H1 (cell line): ENCODE measurements around the gene AGPAT2. TPM values are rescaled to one million over a fixed set of nuclear protein-coding genes. Genes with fewer than 3 reads are reported as not detected.

ENCODE experiments used
- CTCF ChIA-PET: fragments of 300-600 bp; sonication (Branson Sonifier 250); formaldehyde crosslinking; loops from one replicate; lab custom pipeline; 2021; ENCODE audit not compliant: partially characterized antibody; lab: Charles Lee
- POLR2A ChIA-PET: fragments of 300-600 bp; sonication (Branson Sonifier 250); formaldehyde crosslinking; loops from one replicate; lab custom pipeline; 2021; ENCODE audit warnings: inconsistent platforms; ENCODE audit not compliant: partially characterized antibody; lab: Charles Lee
- DNase-seq, 2 experiments: peaks; one replicate each; pipeline versions ENCODE4 v3.0.0 to v3.0.0-alpha.2; 2010 to 2022; ENCODE audit warnings: low spot score in 2 of 2, low read depth in 1 of 2, mixed read lengths in 1 of 2
- FAIRE-seq: peaks from 2 replicates; lab custom pipeline; 2011; peaks lifted over from hg19 to GRCh38; lab: Jason Lieb, UNC
- H2AFZ ChIP-seq: 2 replicates; pipeline ENCODE4 v1.8.1; 2012; ENCODE audit warnings: low read length, inconsistent platforms
- H2AK5ac ChIP-seq: 2 replicates; pipeline ENCODE4 v1.6.1; 2013; ENCODE audit warnings: low read depth, low read length
- H2BK120ac ChIP-seq: replicated peaks from 2 replicates; pipeline ENCODE3; 2013; ENCODE audit warnings: low read depth, low read length, inconsistent platforms
- H2BK12ac ChIP-seq: 2 replicates; pipeline ENCODE4 v1.6.1; 2013; ENCODE audit warnings: low read depth, low read length
- H2BK15ac ChIP-seq: 2 replicates; pipeline ENCODE4 v1.6.1; 2013; ENCODE audit warnings: low read length
- H2BK20ac ChIP-seq: 2 replicates; pipeline ENCODE4 v1.6.1; 2013; ENCODE audit warnings: low read length
- H2BK5ac ChIP-seq: 2 replicates; pipeline ENCODE4 v1.6.1; 2013; ENCODE audit warnings: low read depth, low read length
- H3K14ac ChIP-seq: 2 replicates; pipeline ENCODE4 v1.6.1; 2013; ENCODE audit warnings: inconsistent platforms; ENCODE audit not compliant: insufficient read length
- H3K18ac ChIP-seq: 2 replicates; pipeline ENCODE4 v1.6.1; 2013; ENCODE audit warnings: low read length; ENCODE audit errors: extremely low read depth
- H3K23ac ChIP-seq: 2 replicates; pipeline ENCODE4 v1.6.1; 2013; ENCODE audit warnings: inconsistent platforms; ENCODE audit not compliant: insufficient read length
- H3K23me2 ChIP-seq: 2 replicates; pipeline ENCODE4 v1.6.1; 2013; ENCODE audit warnings: low read depth, low read length
- H3K27ac ChIP-seq: 2 replicates; pipeline ENCODE4 v1.6.1; 2011; ENCODE audit warnings: low read depth, low read length, inconsistent platforms
- H3K27me3 ChIP-seq, 4 experiments: replicated peaks in 1 of 4; 1 replicate in 1 of 4; 2 replicates in 3 of 4; pipeline versions ENCODE4 v1.6.1 to v1.8.1; 2011 to 2013; ENCODE audit warnings: low read length in 3 of 4, mild to moderate bottlenecking in 3 of 4, inconsistent platforms in 2 of 4, mixed read lengths in 2 of 4, moderate library complexity in 1 of 4; ENCODE audit not compliant: control insufficient read depth in 3 of 4, insufficient read depth in 3 of 4; ENCODE audit errors: extremely low read depth in 1 of 4
- H3K36me3 ChIP-seq, 4 experiments: 2 replicates each; pipeline versions ENCODE4 v1.6.1 to v1.8.1; 2011 to 2013; ENCODE audit warnings: mild to moderate bottlenecking in 4 of 4, low read length in 3 of 4, moderate library complexity in 2 of 4, control low read depth in 1 of 4, inconsistent platforms in 1 of 4; ENCODE audit not compliant: insufficient read depth in 4 of 4, control insufficient read depth in 2 of 4
- H3K4ac ChIP-seq: replicated peaks from 2 replicates; pipeline ENCODE3; 2013; ENCODE audit warnings: low read length, low read depth, mixed read lengths, inconsistent platforms; ENCODE audit not compliant: insufficient read length
- H3K4me1 ChIP-seq, 4 experiments: replicated peaks in 1 of 4; 1 replicate in 1 of 4; 2 replicates in 3 of 4; pipeline versions ENCODE4 v1.6.1 to v1.8.1; 2011 to 2013; ENCODE audit warnings: low read length in 3 of 4, inconsistent platforms in 2 of 4, mixed read lengths in 1 of 4; ENCODE audit not compliant: insufficient read depth in 4 of 4, control insufficient read depth in 3 of 4
- H3K4me2 ChIP-seq, 2 experiments: 2 replicates each; pipeline versions ENCODE4 v1.6.1 to v1.8.1; 2011 to 2013; ENCODE audit warnings: low read depth in 2 of 2, low read length in 2 of 2, control low read depth in 1 of 2, inconsistent platforms in 1 of 2, mild to moderate bottlenecking in 1 of 2; ENCODE audit not compliant: insufficient read depth in 1 of 2
- H3K4me3 ChIP-seq, 4 experiments: fragments of 200-600, 300-600 bp in 1 of 4; sonication (generic), shearing (Covaris generic), sonication (Bioruptor Twin) in 1 of 4; 2 replicates each; pipeline versions ENCODE4 v1.5.1 to v1.8.1; 2011 to 2016; ENCODE audit warnings: low read length in 4 of 4, low read depth in 3 of 4, control low read depth in 2 of 4, inconsistent platforms in 2 of 4, mild to moderate bottlenecking in 2 of 4, mixed read lengths in 1 of 4, moderate library complexity in 1 of 4; ENCODE audit not compliant: insufficient read depth in 2 of 4; ENCODE audit errors: extremely low read depth in 1 of 4
- H3K56ac ChIP-seq: replicated peaks from 2 replicates; pipeline ENCODE3; 2013; ENCODE audit warnings: low read depth, mild to moderate bottlenecking, mixed read lengths, low read length, inconsistent platforms; ENCODE audit not compliant: insufficient read length
- H3K79me1 ChIP-seq: 2 replicates; pipeline ENCODE4 v1.6.1; 2013; ENCODE audit warnings: low read depth, low read length, control low read depth
- H3K79me2 ChIP-seq, 2 experiments: 2 replicates each; pipeline versions ENCODE4 v1.6.1 to v1.8.1; 2012 to 2013; ENCODE audit warnings: low read length in 2 of 2, mild to moderate bottlenecking in 2 of 2, inconsistent platforms in 1 of 2; ENCODE audit not compliant: insufficient read depth in 2 of 2, control insufficient read depth in 1 of 2
- H3K9ac ChIP-seq, 4 experiments: replicated peaks in 1 of 4; 1 replicate in 1 of 4; 2 replicates in 3 of 4; pipeline versions ENCODE4 v1.6.1 to v1.8.1; 2011 to 2013; ENCODE audit warnings: low read depth in 3 of 4, low read length in 3 of 4, control low read depth in 2 of 4, mild to moderate bottlenecking in 2 of 4, moderate library complexity in 2 of 4, inconsistent platforms in 1 of 4; ENCODE audit errors: extremely low read depth in 1 of 4
- H3K9me3 ChIP-seq, 2 experiments: 2 replicates each; pipeline versions ENCODE4 v1.6.1 to v1.8.1; 2012 to 2013; ENCODE audit warnings: mild to moderate bottlenecking in 2 of 2, moderate library complexity in 2 of 2, control low read depth in 1 of 2, inconsistent platforms in 1 of 2, low read depth in 1 of 2, low read length in 1 of 2, mixed read lengths in 1 of 2; ENCODE audit not compliant: insufficient read depth in 2 of 2
- H4K20me1 ChIP-seq, 2 experiments: replicated peaks in 1 of 2; 2 replicates each; pipeline versions ENCODE3 to v1.8.1; 2011 to 2013; ENCODE audit warnings: inconsistent platforms in 2 of 2, low read length in 2 of 2, mild to moderate bottlenecking in 1 of 2; ENCODE audit not compliant: insufficient read depth in 2 of 2, control insufficient read depth in 1 of 2
- H4K5ac ChIP-seq: 2 replicates; pipeline ENCODE4 v1.6.1; 2013; ENCODE audit warnings: low read length, low read depth, mixed read lengths, inconsistent platforms; ENCODE audit not compliant: insufficient read length
- H4K8ac ChIP-seq: 2 replicates; pipeline ENCODE4 v1.8.0; 2013; ENCODE audit warnings: mild to moderate bottlenecking, moderate library complexity, low read length, inconsistent platforms; ENCODE audit not compliant: insufficient read depth; ENCODE audit errors: extremely low read depth
- H4K91ac ChIP-seq: replicated peaks from 2 replicates; pipeline ENCODE3; 2013; ENCODE audit warnings: low read length, mixed read lengths, inconsistent platforms; ENCODE audit not compliant: insufficient read length
- BCL11A ChIP-seq, 2 experiments: IDR thresholded peaks; one replicate each; pipeline ENCODE4 v1.6.1; 2011; ENCODE audit warnings: low read depth in 2 of 2, low read length in 2 of 2, mild to moderate bottlenecking in 2 of 2
- GABPA ChIP-seq: IDR thresholded peaks from 2 replicates; pipeline ENCODE4 v1.6.1; 2011; ENCODE audit warnings: mild to moderate bottlenecking, low read length, moderate library complexity, borderline replicate concordance; ENCODE audit not compliant: insufficient read depth
- JUN ChIP-seq: IDR thresholded peaks from 2 replicates; pipeline ENCODE4 v1.6.1; 2011; ENCODE audit warnings: low read depth, mild to moderate bottlenecking, improper control_type of control experiment, low read length
- KDM1A ChIP-seq: fragments of 200-600, 300-600 bp; sonication (generic); IDR thresholded peaks from 2 replicates; pipeline ENCODE4 v1.7.1; 2016; ENCODE audit warnings: mild to moderate bottlenecking, low read length, borderline replicate concordance
- MAFK ChIP-seq: IDR thresholded peaks from 2 replicates; pipeline ENCODE4 v1.6.1; 2012; ENCODE audit warnings: low read depth, mild to moderate bottlenecking, improper control_type of control experiment, low read length
- RFX5 ChIP-seq: IDR thresholded peaks from 2 replicates; pipeline ENCODE4 v1.6.1; 2011; ENCODE audit warnings: low read depth, low read length, improper control_type of control experiment, borderline replicate concordance
- SIRT6 ChIP-seq: IDR thresholded peaks from one replicate; pipeline ENCODE4 v1.7.1; 2012; ENCODE audit warnings: low read length, inconsistent platforms
- SP1 ChIP-seq: IDR thresholded peaks from 2 replicates; pipeline ENCODE4 v1.6.1; 2011; ENCODE audit warnings: low read depth, low read length
- TEAD4 ChIP-seq: IDR thresholded peaks from 2 replicates; pipeline ENCODE4 v1.6.1; 2012; ENCODE audit warnings: low read depth, low read length, inconsistent platforms, mixed read lengths
- WGBS, 2 experiments: shearing (Covaris generic) in 1 of 2; methylation state at CpG; one replicate each; pipeline versions ENCODE4 v1.1.6 to v1.1.7; 2013 to 2015; ENCODE audit warnings: low lambda C conversion rate in 2 of 2, mixed read lengths in 2 of 2, inconsistent platforms in 1 of 2, low coverage in 1 of 2, missing lambda C conversion rate in 1 of 2; ENCODE audit not compliant: insufficient replicate concordance in 2 of 2, insufficient coverage in 1 of 2, insufficient read length in 1 of 2; ENCODE audit errors: extremely low coverage in 1 of 2, missing lambda C conversion rate in 1 of 2; 5-methylcytosine and 5-hydroxymethylcytosine counted together
- polyA plus RNA-seq, 7 experiments: library from polyadenylated mRNA; depleted of rRNA in 3 of 7; stranded (reverse) in 5 of 7; unstranded in 2 of 7; fragments of >200 nt in 5 of 7; fragments of 200-250 nt in 2 of 7; gene quantifications; 1 replicate in 5 of 7; 2 replicates in 1 of 7; 4 replicates in 1 of 7; pipeline versions ENCODE4 v1.2.1 to v1.2.3, GENCODE V29; 2011 to 2013; ENCODE audit warnings: missing spikeins in 2 of 7, mixed read lengths in 2 of 7
- total RNA-seq: library from RNA; stranded (reverse); fragmentation: NEBNext Ultra II Directional; extraction: Animal tissue kit (Norgen Biotek cat#: 25700); gene quantifications from 2 replicates; pipeline ENCODE4 v1.2.1, GENCODE V29; 2021

The AGPAT2 gene
- total and polyA plus RNA-seq, 2 of the 8 experiments (the other 6 are each of a cell fraction or from before 2014, with no cell fraction given): 31.6 to 37.6 TPM

DNA sequence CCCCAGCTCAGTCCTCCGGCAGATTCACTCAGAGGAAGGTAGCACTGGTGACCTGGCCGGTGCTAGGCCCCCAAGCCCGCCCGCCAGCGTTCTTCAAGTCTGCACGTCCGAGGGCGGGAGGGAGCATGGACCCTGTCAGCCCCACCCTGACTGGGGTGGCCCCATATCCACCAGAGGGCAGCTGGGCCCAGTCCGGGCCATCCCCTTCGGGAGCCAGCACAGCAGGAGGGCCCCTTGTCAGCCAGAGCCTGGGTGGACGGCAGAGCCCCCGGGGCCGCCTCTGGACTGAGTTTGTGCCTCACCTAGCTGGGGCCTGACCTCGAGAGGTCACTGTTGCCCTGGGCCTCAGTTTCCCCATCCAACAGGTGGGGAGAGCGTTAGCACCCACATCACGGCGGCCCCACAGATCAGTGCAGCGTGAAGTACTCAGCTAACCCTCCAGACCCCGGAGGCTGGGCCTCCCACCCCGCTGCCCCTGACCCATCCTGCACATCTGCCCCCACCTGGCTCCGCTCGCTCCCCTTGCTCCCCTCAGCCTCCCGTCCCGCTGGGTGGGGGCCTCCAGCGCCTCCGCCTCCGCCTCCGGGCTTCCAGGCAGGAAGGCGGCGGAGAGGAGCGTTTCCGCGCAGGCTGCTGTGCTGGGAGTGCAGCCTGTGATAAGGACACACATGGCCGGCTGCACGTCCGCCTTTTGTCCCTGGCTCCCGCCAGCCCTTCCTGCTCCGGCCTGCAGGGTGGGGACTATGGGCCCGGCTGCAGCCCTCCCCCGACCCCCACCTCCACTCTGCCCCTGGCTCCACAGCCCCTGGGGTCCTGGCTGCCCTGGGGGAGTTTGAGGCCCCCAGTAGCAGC lies 41.1 kb downstream of the AGPAT2 start:
- H2BK20ac ChIP-seq: no peak overlapping the region
- no peak overlapping the region for H2BK5ac ChIP-seq
- H3K4me1 ChIP-seq: peaks cover 0 to 10% (median 3%) of the 10 kb centered on the region in 4 experiments; a peak in 4 of 7 replicates
- no peak overlapping the region for H3K56ac ChIP-seq
- FAIRE-seq (no peak), DNase-seq (peak in 1 of 2 experiments; percentile 48)
- ChIA-PET CTCF (interaction anchor here (0.6 to 16.1 kb wide), 20 partner anchors 12 to 302 kb away, joined by 3 to 237 read pairs (median 4); no protein-coding TSS in a partner anchor), POLR2A (interaction anchor here (1.1 kb wide), 1 partner anchor 207 kb away, joined by 3 read pairs; no protein-coding TSS in a partner anchor)
- H2BK15ac ChIP-seq: no peak overlapping the region
- H3K9ac ChIP-seq: no peak overlapping the region
- H2BK12ac ChIP-seq: no peak overlapping the region
- no peak overlapping the region for H3K27ac ChIP-seq
- no peak overlapping the region for H2BK120ac ChIP-seq
- H3K9me3 ChIP-seq: no peaks in the 10 kb centered on the region
- H3K79me2 ChIP-seq: no peaks in the 10 kb centered on the region
- H3K23ac ChIP-seq: no peak overlapping the region
- no peaks in the 10 kb centered on the region for H3K23me2 ChIP-seq
- no peak overlapping the region for H4K5ac ChIP-seq
- no peak overlapping the region for H3K4me2 ChIP-seq
- H4K8ac ChIP-seq: peak overlapping the region; percentile 71
- H3K36me3 ChIP-seq: no peaks in the 10 kb centered on the region
- H4K91ac ChIP-seq: peak overlapping the region; percentile 40
- WGBS, 2 experiments: 92% methylated on average over 25 of the region's 40 CpGs; no CpG with 5 or more reads in 1 of the 2 experiments
- no peak overlapping the region for H2AK5ac ChIP-seq
- no peaks in the 10 kb centered on the region for H4K20me1 ChIP-seq
- no peak overlapping the region for H3K4ac ChIP-seq
- H3K18ac ChIP-seq: no peak overlapping the region
- H3K14ac ChIP-seq: no peak overlapping the region
- TF ChIP-seq KDM1A (no peak), TEAD4 (no peak), MAFK (no peak), GABPA (no peak), RFX5 (no peak), SIRT6 (no peak), BCL11A (IDR thresholded peaks at IDR 0.05; ENCODE audit: low read depth in 2 of 2, low read length in 2 of 2) (no peak), JUN (no peak), SP1 (no peak)
- H3K27me3 ChIP-seq: peaks cover 0 to 6% (median 0%) of the 10 kb centered on the region in 4 experiments; a peak in 1 of 7 replicates
- no peak overlapping the region for H3K4me3 ChIP-seq
- H2AFZ ChIP-seq: no peak overlapping the region
- no peaks in the 10 kb centered on the region for H3K79me1 ChIP-seq
